Amniotic stem cell (primary cell): ENCODE measurements around the gene USP2.

Experiments used
- DNase-seq: peaks from one replicate; lab custom pipeline; 2025; lab: John Stamatoyannopoulos, UW

Gene USP2

DNA sequence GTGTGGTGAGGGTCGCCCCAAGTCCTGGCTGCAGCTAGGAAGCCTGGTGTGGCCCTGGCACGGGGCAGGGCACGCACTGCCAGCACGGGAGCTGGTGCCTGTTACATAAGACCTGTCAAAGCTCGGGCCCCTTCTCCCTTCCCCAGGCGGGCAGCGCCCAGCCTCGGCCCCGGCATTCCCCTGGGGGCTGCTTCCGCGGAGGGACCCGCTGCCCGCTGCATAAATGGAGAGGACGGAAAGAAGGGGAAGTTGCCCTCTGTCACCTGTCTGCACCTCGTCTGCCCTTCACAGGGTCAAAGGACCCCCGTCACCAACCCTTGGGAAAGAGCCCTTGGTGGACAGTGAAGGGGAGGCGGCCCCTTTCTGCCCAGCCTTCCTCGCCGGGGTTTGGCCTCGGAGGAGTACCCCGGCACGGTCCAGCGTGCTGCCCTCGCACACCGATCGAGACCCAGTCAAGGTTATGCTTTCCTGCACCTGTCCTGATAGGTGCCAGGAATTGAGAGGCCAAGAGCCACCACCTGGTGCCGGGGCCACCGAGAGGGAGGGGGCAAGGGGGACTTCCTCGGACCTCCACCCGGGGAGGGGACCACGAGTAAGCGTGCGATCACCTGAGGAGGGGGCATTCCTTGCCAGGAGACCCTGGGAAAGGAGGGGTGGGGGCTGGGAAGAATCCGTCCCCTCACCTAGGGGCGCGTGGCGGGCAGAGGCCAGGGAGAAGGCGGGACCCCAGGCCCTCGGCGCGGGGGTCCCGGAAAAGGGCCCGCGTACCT is 18.2 kb downstream of the USP2 start:
- DNase-seq: no peak

DNA sequence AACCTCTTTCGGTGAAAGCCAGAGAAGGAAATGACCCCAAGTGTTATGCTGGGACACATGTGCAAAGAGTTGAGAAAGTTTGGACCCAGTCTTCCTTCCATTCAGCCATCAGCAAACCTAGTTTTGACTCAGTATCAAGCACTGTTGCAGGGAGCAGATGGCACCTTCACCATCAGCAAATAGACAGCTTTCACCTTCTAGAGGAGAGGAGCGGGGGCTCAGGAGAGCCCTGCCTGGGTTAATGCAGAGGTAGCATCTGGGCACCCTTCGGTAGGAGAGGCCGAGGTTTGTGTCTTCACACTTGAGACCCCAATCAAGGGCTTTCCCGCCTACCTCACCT is 18.8 kb downstream of the USP2 start:
- no peak for DNase-seq

DNA sequence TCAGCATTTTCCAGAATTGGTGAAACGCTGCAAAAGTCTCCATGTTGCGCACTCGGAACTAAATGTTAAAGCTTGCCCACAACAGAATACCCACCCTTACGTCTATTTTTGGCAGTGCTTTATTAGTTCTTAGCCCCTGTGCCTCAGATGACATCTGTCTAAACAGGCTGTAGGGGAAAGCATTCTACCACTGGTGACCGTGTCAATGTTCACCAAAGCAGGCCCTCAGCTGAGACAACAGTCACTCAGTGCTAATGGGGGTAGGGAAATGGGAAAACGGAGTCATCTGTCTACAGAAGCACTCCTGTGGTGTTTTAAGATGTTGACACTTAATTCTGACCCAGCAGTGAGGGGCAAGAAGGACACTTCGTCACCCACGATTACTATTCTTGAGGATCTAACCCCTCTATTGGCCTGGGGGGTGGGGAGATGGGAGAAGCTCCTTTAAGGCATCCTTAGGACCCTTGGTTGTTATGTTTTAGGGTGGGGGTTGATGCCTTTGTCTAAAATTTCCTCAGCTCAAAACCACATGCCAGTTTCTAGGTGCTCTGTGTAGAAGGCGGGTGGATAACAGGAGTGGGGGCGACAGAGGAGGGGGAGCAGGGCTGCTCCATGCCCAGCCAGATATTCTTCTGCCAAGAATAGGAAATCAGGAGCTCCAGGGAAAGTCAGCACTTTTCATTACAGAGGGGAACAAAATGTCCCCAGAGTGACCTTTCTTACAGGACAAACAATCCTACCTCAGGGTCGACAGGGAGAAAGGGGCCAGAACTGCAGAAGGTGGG is 19.4 kb downstream of the USP2 start:
- DNase-seq: no peak

DNA sequence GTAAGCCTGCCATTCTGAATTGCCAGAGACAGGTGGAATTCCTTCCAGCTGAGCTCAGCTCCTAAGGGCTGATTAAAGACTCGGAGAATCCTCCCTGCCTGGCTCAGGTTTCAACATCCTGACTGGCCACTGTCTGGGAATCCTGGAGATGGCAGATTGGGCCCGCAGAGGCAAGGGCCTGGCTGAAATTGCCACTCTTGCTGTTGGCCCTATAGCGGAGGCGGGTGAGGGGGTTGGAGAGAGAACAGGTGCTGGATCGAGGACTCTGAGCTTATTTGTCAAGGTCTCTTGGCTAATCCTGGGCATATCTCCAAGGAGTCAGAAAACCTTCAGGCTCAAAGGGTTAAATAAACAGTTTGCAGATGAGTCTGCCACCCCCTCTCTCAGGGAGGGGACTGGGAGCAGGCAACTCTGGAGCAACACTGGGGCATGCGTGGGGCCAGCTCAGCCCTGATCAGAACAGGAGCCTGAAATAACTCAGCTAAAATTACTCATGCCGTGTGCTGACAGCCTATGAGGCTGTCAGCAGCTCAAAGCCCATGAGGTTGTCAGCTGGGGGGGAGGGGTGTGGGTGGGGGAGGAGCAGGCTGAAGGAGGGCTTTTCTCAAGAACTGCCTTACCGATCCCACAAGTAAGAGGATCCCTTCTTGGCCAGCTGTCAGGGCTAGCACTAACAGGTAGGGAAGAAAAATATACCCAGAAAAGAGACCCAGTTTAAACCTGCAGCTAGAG is 20.3 kb downstream of the USP2 start:
- DNase-seq: peak; percentile 32

DNA sequence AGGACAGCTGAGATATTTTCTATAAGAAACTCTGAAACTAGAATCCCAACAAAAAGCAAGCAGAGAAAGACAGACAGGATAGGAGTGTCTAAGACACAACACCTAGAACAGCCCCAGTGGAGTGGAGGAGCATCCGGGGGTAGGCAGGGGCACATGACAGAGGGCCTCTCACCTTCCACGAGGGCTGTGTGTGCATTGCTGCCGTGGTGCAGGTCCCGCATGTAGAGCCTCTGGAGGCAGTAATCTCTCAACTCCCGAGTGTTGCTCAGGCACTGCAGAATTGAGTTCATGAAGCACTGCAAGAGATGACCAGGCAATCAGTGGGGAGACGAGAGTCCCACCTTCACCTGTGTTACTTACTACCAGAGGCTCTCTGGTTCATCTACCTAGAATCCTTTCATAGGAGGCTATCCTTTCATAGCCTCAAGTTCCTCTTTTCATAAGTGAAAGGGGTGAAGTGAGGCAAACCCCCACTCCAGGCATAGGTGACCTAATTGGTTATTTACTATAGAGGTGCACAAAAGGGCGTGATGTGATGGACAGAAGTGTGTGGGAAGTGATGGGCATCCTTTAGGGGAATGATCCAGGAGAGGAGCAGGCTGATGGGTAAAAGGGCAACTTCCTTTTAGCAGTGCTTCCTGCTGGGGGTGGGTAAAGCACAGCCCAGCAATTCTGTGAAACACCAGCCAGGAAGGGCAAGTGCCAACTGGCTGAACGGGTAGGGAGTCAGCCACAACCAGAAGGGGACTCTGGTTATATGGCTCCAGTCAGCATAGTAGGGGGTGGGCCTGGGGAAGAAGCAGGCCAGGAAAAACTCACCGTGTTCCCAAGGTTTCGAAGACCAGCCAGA is 21.9 kb downstream of the USP2 start:
- no peak for DNase-seq

DNA sequence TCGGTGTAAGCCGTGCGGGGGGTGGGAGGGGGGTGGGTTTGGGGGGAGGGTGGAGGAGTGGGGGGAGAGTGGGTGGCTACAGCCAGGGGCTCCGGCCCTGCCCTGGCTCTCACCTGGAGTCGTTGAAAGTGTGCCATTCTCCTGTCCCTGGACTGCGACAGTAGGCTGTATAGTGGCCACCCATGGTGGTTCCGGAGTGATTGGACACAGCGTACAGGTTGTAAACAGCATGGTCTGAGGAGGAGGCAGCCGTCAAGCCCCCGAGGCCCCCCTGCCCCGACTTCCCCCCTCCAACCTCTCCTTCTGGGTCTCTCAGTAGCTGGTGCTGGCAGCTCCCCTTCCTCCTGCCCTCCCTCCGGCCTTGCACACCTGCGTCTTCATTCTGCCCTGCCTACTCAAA is 24.4 kb downstream of the USP2 start:
- DNase-seq: no peak

DNA sequence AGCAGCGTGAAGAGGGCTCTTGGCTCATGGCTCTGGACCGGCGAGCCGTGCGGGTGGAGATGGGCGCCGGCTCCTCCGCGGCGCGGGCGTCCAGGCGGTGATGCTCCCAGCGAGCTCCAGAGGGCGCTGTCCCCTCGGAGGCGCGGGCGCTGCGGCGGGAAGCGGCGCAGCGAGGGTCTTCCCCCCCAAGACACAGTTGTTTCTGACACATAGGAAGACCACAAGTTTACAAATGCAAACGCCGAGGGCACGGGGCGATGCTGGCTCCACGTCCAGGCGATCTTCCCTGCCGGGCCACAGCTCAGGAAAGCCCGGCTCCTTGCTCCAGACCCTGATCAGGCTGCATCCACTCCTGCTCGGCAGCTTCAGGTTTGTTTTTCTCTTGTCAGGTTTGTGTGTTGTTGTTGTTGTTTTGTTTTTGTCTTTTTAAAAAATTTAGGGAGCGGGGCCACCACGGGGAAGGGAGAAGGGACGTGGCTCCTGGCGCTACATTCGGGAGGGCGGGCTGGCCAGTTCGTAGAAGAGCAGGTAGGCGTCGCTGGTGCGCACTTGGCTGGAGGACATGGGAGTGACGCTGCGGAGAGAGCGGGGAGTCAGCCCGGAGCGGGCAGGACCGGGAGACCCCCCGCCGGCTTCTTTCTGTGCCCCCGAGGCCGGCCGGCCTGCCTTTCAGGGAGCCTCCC is 25.0 kb downstream of the USP2 start:
- peak; percentile 56 for DNase-seq

DNA sequence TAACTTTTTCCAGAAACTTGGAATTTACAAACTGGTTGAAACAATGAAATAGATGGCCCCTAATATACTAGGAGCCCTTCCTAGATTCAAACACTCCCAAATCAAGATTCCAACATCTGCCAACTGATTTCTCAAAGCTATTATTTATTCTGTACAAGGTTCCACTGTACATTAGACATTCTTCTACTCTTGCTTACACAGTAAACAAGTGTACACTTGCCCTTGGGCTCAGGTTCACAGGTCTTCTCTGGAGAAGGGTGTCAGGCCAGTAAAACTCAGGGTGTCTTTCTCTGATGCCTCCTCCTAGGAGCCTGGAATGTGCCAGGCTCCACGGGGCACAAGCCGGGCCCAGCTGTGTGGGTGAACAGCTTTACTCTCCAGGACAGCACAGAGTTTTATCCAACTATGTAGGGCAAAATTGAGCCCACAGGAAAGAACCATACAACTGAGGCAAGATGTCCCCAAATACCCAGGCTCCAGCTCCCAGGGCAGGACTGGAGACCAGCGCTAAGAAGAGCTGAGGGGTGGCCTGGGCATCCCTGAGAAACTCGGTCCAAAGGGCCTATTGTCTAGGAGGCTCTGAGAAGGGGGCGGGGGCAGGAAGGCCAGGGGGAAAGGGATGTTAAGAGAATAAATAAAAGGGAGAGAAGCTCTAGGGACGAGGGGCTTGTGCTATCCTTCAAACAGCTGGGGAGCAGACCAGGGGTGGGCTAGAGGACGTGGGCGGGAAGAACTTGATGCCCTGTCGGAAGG is 26.2 kb downstream of the USP2 start:
- no peak for DNase-seq

DNA sequence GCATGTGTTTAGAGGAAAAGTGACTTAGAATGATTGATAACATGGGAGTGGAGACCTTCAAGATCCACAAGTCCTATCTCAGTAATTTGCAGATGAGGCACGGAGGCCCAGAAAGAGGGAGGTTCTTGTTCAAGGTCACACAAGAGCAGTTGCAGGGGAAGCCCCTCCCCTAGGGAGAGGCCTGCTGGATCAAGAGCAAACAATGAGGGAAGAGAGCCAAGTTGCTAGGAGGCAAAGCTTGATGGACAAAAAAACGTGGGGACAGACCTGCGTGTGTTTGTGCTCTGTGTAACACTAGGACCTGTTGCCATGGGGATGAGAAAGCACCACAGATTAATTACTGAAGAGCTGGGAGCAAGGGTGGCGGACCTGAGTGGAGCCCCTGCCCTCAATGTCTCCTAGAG is 28.6 kb downstream of the USP2 start:
- no peak for DNase-seq

DNA sequence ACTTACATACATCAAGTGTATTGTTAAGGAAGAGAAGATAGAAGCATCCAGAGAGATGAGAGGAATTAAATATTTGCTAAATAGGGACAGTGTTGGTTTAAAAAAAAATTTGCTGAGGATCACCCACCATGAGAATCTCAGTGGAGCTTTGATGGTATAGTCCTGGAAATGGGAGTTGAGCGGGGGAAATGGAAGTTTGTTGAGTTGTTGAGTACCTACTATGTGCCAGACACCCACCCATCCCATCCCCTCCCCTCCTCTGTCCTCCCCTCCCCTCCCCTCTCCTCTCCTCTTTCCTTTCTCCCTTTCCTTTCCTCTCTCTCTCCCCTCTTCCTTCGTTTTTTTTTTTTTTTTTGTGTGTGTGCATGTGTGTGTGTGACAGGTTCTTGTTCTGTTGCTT is 30.3 kb downstream of the USP2 start:
- no peak for DNase-seq

DNA sequence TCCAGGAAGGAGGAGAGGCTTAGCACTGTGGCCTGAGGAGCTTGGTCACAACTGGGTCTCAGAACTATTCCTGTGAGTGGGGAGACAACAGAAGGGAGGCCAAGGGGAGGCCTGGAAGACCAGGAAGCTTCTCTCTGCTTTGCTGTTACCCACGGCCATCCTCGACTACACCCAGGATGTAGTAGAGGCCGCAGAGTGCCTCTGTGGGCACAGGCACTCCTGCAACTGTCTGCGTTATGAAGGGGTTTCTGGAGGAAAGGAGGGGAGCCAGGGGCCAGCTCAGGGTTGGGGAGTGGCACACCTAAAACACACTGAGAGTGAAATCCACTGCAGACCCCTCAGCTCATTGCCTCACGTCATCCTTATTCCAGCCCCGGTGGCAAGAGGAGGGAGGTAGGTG is 31.2 kb downstream of the USP2 start:
- no peak for DNase-seq

DNA sequence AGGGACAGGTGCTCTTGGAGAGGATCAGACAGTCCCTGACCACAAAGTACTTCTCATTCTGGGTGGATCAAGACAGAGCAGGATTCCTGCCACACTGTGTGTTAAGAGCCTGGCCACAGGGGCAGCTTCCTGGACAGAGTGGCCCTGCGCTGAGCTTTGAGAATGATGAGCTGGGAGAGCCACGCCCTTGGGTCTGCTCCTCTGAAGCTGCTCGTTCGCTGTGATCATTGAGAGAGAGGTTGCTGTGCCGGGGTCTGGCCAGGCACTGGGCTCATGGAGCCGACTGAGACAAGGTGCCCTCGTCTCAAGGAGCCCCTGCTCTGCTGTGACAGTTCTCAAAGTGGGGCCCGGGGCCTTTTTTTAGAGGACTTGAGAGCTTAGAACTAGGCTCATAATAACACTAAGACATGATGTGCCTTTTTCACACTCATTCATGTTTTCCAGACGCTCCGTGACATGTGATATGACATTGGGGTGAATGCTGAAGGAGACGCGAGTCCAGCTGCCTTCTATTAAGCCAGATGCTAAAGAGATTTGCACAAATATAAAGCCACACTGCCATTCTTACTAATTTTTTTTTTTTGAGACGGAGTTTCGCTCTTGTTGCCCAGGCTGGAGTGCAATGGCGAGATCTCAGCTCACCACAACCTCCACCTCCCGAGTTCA is 33.4 kb downstream of the USP2 start:
- no peak for DNase-seq

DNA sequence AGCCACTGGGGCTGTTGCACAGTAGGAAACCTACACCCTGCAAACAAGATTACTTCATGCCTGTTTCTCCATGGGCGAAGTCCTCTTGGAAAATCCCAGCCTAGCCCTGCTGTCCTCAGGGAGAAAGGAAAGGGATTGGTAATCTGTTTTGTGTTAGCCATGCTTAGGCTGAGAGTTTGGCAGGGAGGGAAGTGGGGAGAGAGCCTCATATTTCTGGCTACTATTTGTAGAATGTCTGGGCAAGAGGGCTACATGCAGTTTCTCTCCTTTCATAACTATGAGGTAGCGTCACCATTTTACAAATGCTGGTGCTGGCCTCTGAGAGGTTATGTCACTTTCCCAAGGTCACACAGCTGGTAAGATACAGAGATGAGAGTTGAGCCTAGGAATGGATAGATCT is 34.2 kb downstream of the USP2 start:
- DNase-seq: no peak

DNA sequence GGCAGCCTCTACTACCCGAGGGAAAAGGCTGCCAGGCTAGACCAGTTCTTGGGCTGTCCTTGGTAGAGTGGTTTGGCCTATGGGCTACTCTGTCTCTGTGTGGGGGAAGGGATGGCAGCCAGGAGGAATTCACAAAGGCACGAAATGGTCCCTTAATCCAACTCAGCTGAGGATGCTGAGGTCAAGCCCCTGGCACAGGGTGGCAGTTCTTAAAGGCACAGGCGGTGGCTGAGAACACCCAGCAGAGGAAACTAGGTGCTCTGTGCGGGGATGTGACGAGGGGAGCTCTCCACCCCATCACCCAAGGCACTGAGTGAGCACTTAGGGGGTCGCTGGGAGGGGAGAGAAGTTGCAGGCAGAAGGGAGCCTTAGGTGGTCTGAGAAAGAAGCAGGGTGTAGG is 34.9 kb downstream of the USP2 start, which contains the start of gene MFRP:
TSS of gene MFRP (minus strand) at position 101 of the 400 bp plus-strand sequence. CDS start 192 bp downstream, outside the sequence.
- no peak for DNase-seq

DNA sequence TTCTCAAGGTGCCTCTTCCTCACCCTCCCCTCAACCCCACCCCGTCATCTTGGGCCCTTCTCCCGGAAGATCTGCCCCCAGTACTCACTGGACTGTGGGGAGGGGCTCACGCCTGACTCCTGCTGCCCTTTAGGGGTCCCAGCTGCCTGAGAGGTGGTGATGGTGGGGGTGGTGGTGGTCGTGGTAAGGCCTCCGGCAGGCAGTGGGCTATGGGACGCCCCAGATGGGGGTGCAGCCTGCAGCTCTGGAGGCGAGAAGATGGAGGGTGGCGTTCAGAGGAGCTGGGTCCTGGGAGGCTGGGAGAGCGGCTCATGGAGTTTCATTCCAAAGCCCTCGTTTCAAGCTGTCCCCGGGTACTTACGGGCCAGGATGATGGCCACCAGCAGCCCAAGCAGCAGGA is 35.8 kb downstream of the USP2 start:
- DNase-seq: no peak

DNA sequence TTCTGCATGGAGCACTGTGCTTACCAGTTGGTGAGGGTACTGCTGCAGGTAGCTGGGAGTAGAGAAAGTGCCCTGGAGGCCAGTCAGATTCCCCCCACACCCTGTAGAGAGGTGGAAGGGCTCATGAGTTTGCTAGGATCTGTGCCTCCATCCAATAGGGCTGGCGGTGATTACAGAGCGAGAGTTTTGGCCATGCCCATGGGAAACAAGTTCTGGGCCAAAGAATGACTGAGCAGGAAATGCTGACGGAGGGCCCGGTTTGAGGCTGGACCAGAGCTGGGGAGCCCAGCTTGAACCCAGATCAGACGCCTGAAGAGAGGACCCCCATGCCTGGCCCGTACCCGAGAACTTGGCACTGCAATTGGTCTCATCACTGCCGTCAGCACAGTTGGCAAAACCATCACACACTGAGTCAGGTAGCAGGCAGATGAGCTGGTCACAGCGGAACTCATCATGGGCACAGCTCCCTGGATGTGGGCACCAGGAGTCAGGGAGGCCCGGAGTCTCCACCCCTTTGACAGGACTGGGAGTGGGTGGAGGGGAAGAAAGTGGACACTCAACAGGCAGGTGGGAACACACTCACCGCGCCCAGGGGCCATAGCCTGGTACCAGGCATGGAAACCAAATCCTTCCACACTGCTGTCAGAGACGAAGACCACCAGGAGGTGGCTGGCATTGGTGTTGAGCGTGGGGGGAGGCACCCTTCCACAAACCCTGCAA is 37.0 kb downstream of the USP2 start:
- no peak for DNase-seq

DNA sequence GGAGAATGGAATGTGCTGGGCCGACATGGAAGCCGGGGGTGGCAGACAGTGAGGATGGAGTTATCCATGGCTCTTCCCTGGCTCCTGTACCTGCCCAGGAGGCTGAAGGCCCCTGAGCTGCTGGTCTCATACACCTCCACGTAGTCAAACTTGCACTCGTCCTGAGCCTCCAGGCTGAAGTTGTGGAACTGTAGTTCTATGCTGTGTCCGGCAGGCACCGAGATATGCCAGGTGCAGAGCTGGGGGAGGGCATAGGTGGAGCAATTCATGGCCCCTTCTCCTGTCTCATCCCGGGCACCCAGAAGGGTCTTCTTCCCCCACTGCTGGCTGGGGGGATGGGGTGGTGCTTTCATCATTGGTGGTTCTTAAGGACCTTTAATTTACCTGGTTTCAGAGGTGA is 37.8 kb downstream of the USP2 start:
- DNase-seq: no peak

DNA sequence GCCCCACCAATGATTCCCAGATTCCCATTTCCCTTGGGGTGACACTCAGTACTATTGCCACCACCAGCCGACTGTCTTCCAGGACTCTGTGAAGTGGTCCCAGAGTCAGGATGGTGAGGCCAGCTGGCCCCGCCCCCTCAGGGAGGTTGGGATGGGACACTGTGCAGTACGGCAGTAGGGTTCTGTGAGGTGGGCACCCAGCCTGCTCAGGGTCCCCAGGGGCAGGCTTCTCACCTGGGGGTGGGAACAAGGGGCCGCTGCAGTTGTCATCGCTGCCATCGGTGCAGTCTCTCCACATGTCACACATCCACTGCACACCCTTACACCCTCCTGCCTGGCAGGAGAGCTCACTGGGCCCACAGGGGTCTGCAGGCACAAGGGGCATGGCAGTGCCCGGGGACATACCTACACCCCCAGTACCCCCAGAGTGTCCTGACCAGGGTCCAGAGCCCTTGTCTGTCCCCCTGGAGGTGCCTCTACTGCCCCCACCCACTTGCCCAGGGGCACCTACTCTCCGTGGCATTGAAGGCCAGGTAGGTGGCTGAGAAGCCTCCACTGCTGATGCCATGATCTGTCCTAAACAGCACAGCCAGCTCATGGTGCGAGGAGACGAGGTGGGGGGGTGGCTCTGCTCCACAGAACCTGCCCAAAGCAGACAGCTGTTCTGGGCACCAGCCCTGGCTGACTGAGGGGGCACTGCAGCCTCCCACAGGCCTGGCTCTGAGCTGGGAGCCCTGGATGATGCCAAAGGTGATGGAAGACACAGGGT is 38.9 kb downstream of the USP2 start:
- DNase-seq: no peak

DNA sequence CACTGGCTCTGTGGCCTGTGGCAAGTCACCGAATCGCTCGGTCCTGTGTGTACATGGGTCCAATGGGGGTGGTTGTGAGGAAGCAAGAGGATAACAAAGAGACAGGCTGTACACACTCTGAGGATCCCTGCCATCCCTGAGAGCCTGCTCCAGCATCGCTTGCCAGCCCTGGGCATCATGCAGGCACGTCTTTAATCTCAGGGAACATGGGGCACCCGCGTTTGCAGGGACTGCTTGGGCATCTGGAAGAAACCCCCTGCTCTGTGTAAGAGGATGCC is 39.5 kb downstream of the USP2 start:
- no peak for DNase-seq
